GM13977 (cell line): ENCODE results near the gene ATP23.

Source experiments
- DNase-seq: peaks from one replicate; pipeline ENCODE4 v3.0.0; 2012; ENCODE audit warnings: low spot score
- in situ Hi-C: fragments of 300-500 bp; cut with MboI; formaldehyde crosslinking; loops from one replicate; pipeline ENCODE4 v1.12.0; 2022; ENCODE audit warnings: low sequenced_read_pairs, low pct_unique_long_range_greater_than_20kb, mixed read lengths, inconsistent platforms; ENCODE audit not compliant: unreplicated experiment
- TF ChIP-seq, protein P1 (sequence below): IDR thresholded peaks from 2 replicates; pipeline ENCODE4 v1.5.1; 2012; ENCODE audit warnings: mild to moderate bottlenecking, control low read depth; ENCODE audit not compliant: insufficient read depth; ENCODE audit errors: extremely low read depth, missing control alignments

ATP23 gene

DNA sequence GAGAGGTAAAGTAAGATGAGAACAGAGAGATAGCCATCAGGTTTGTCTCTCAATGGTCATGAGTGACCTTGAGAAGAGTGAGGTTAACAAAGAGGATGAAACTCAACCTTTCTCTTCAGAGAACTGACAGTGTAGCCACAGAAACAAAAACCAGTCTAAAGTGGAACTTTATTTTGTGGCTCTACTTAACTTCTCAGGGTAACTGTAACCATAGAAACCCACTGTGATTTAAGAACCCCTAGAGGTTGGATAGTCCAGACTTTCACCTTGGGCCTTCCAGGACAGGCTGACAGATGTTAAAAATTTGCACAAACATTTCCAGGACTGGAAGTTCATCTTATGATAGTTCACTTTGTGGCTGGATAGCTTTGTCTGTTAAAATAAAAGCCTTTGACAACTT is 48.5 kb downstream of the ATP23 start:
- in situ Hi-C loops, result no loop called here
- DNase-seq, result no peak
- TF ChIP-seq, protein P1, sequence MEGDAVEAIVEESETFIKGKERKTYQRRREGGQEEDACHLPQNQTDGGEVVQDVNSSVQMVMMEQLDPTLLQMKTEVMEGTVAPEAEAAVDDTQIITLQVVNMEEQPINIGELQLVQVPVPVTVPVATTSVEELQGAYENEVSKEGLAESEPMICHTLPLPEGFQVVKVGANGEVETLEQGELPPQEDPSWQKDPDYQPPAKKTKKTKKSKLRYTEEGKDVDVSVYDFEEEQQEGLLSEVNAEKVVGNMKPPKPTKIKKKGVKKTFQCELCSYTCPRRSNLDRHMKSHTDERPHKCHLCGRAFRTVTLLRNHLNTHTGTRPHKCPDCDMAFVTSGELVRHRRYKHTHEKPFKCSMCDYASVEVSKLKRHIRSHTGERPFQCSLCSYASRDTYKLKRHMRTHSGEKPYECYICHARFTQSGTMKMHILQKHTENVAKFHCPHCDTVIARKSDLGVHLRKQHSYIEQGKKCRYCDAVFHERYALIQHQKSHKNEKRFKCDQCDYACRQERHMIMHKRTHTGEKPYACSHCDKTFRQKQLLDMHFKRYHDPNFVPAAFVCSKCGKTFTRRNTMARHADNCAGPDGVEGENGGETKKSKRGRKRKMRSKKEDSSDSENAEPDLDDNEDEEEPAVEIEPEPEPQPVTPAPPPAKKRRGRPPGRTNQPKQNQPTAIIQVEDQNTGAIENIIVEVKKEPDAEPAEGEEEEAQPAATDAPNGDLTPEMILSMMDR, result no peak

GRCh38 chr12:57990241-57990883 is 49.0 kb downstream of the ATP23 start:
- no peak for DNase-seq
- in situ Hi-C loops, result no loop called here
- TF ChIP-seq, protein P1, result no peak

GRCh38 chr12:57992001-57992400 is 50.6 kb downstream of the ATP23 start:
- DNase-seq, result no peak
- TF ChIP-seq, protein P1, result no peak
- in situ Hi-C loops, result no loop called here

DNA sequence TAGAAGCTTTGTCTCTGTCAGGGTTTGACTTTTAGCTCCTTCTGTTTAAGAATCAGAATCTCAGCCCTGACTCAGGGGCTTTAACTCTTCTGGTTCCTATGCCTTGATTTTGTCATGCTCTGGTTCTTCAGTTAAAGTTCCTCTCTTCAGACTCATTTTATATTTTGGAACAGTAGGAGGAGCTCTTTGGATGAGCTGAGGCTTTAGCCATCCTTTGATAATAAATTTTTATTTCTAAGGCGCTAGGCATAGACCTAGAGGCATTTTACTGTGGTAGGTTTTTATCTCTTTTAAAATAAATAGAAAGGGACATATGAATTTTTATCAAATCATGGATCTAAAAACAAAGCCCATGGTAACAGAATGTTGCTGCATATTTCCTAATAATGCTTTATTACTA is 51.7 kb downstream of the ATP23 start:
- in situ Hi-C loops, result no loop called here
- DNase-seq, result no peak
- TF ChIP-seq, protein P1, result no peak

GRCh38 chr12:57993834-57994233 is 52.5 kb downstream of the ATP23 start:
- DNase-seq, result no peak
- in situ Hi-C loops, result no loop called here
- TF ChIP-seq, protein P1, result no peak

GRCh38 chr12:57996520-57996919 is 55.2 kb downstream of the ATP23 start:
- no peak for DNase-seq
- in situ Hi-C loops, result no loop called here
- TF ChIP-seq, protein P1, result no peak
